GM23338 (cell line): Measurements from ENCODE around the gene CWC15. TPM values are rescaled to one million over a fixed set of nuclear protein-coding genes. Genes with fewer than 3 reads are reported as not detected.

Experiments
- ATAC-seq: fragments of 200-7000 bp; cut with Tn5 transposase; 3 replicates; pipeline ENCODE4 v1.9.1; 2020
- DNase-seq: peaks from one replicate; pipeline ENCODE4 v3.0.0-alpha.2; 2015; ENCODE audit warnings: low spot score
- H2AFZ ChIP-seq: fragments of 200-600 bp; sonication (generic); 2 replicates; pipeline ENCODE4 v1.8.0; 2016; ENCODE audit warnings: antibody characterized with exemption, mild to moderate bottlenecking, moderate library complexity
- H3F3A ChIP-seq: fragments of 200-600 bp; sonication (generic); replicated peaks from 2 replicates; pipeline ENCODE4 v1.8.0; 2017; ENCODE audit warnings: antibody characterized with exemption, mixed run types, low read depth
- H3K27ac ChIP-seq: fragments of 200-600 bp; sonication (generic); 2 replicates; pipeline ENCODE4 v1.6.1; 2016; ENCODE audit warnings: low read depth
- H3K27me3 ChIP-seq: fragments of 200-600 bp; sonication (generic); 2 replicates; pipeline ENCODE4 v1.8.0; 2016; ENCODE audit warnings: mild to moderate bottlenecking, mixed run types, moderate library complexity; ENCODE audit not compliant: insufficient read depth
- H3K36me3 ChIP-seq: fragments of 200-600 bp; sonication (generic); 2 replicates; pipeline ENCODE4 v1.8.0; 2016; ENCODE audit warnings: mild to moderate bottlenecking; ENCODE audit not compliant: insufficient read depth
- H3K4me1 ChIP-seq: fragments of 200-600 bp; sonication (generic); 2 replicates; pipeline ENCODE4 v1.8.0; 2016; ENCODE audit warnings: mild to moderate bottlenecking, moderate library complexity; ENCODE audit not compliant: insufficient read depth
- H3K4me2 ChIP-seq: fragments of 200-600 bp; sonication (generic); 2 replicates; pipeline ENCODE4 v1.7.1; 2017; ENCODE audit warnings: mixed run types
- H3K4me3 ChIP-seq: fragments of 200-600 bp; sonication (generic); 2 replicates; pipeline ENCODE4 v1.6.1; 2016; ENCODE audit warnings: mixed run types
- H3K79me2 ChIP-seq: fragments of 200-600 bp; sonication (generic); replicated peaks from 2 replicates; pipeline ENCODE4 v1.8.0; 2017; ENCODE audit warnings: mild to moderate bottlenecking; ENCODE audit not compliant: insufficient read depth
- H3K9me2 ChIP-seq: fragments of 200-600 bp; sonication (generic); 2 replicates; pipeline ENCODE4 v1.8.0; 2017; ENCODE audit not compliant: insufficient read depth
- H4K20me1 ChIP-seq: fragments of 200-600 bp; sonication (generic); replicated peaks from 2 replicates; pipeline ENCODE4 v1.8.0; 2017; ENCODE audit warnings: mild to moderate bottlenecking; ENCODE audit not compliant: insufficient read depth
- H3K27ac Mint-ChIP-seq: 2 replicates; pipeline ENCODE4 v1.8.0; 2020; ENCODE audit warnings: inconsistent platforms, mild to moderate bottlenecking, moderate library complexity, mixed read lengths
- H3K27me3 Mint-ChIP-seq: 3 replicates; pipeline ENCODE4 v1.8.0; 2022; ENCODE audit warnings: low read depth, mild to moderate bottlenecking, moderate library complexity, mixed read lengths, inconsistent platforms; ENCODE audit not compliant: insufficient read depth, poor library complexity
- H3K36me3 Mint-ChIP-seq: 3 replicates; pipeline ENCODE4 v1.8.0; 2021; ENCODE audit warnings: low read depth, mild to moderate bottlenecking, inconsistent platforms, moderate library complexity, mixed read lengths
- H3K4me1 Mint-ChIP-seq: 3 replicates; pipeline ENCODE4 v1.8.0; 2020; ENCODE audit warnings: mild to moderate bottlenecking, inconsistent platforms, mixed read lengths
- H3K4me3 Mint-ChIP-seq: 3 replicates; pipeline ENCODE4 v1.8.0; 2021; ENCODE audit warnings: moderate library complexity, mild to moderate bottlenecking, inconsistent platforms, mixed read lengths
- H3K9me3 Mint-ChIP-seq: 3 replicates; pipeline ENCODE4 v1.8.0; 2020; ENCODE audit warnings: moderate library complexity, mild to moderate bottlenecking, inconsistent platforms, mixed read lengths
- CREB1 ChIP-seq: fragments of 250-450 bp; sonication (Bioruptor Pico); IDR thresholded peaks from 2 replicates; pipeline ENCODE4 v1.5.0; 2020; ENCODE audit warnings: low read depth, mild to moderate bottlenecking, moderate library complexity
- CTCF ChIP-seq, 2 experiments: fragments of 200-600 bp in 1 of 2; sonication (generic) in 1 of 2; conservative IDR thresholded peaks; 2 replicates each; pipeline versions ENCODE4 v1.5.1 to v1.6.1; 2016 to 2017; ENCODE audit warnings: antibody characterized with exemption in 2 of 2, low read depth in 2 of 2, mild to moderate bottlenecking in 2 of 2, moderate library complexity in 1 of 2
- EZH2 ChIP-seq: fragments of 200-600 bp; sonication (generic); IDR thresholded peaks from one replicate; pipeline ENCODE4 v1.8.0; 2017; ENCODE audit warnings: antibody characterized with exemption, mild to moderate bottlenecking, low read depth; ENCODE audit not compliant: unreplicated experiment
- EZH2phosphoT487 ChIP-seq: fragments of 200-600 bp; sonication (generic); IDR thresholded peaks from one replicate; pipeline ENCODE4 v1.8.1; 2018; ENCODE audit warnings: antibody characterized with exemption; ENCODE audit not compliant: unreplicated experiment
- JUNB ChIP-seq: IDR thresholded peaks from one replicate; pipeline ENCODE4 v1.6.1; 2016; ENCODE audit warnings: antibody characterized with exemption; ENCODE audit not compliant: unreplicated experiment
- NANOG ChIP-seq: IDR thresholded peaks from 2 replicates; pipeline ENCODE4 v1.6.1; 2016; ENCODE audit warnings: antibody characterized with exemption, borderline replicate concordance
- POLR2AphosphoS5 ChIP-seq: IDR thresholded peaks from 2 replicates; pipeline ENCODE4 v1.6.1; 2016; ENCODE audit warnings: antibody characterized with exemption, low read depth
- REST ChIP-seq: IDR thresholded peaks from one replicate; pipeline ENCODE4 v1.6.1; 2018; ENCODE audit warnings: antibody characterized with exemption; ENCODE audit not compliant: unreplicated experiment
- STAT1 ChIP-seq: IDR thresholded peaks from one replicate; pipeline ENCODE4 v1.6.1; 2016; ENCODE audit warnings: antibody characterized with exemption; ENCODE audit not compliant: unreplicated experiment
- ZNF114 ChIP-seq: fragments of 250-450 bp; sonication (Bioruptor Pico); IDR thresholded peaks from 2 replicates; pipeline ENCODE4 v1.5.0; 2020; ENCODE audit warnings: mild to moderate bottlenecking, moderate library complexity
- ZNF331 ChIP-seq: fragments of 250-450 bp; sonication (Bioruptor Pico); IDR thresholded peaks from 2 replicates; pipeline ENCODE4 v1.5.0; 2020; ENCODE audit warnings: low read depth, mild to moderate bottlenecking, moderate library complexity
- ZNF462 ChIP-seq: fragments of 250-450 bp; sonication (Bioruptor Pico); IDR thresholded peaks from 2 replicates; pipeline ENCODE4 v1.5.0; 2020; ENCODE audit warnings: mild to moderate bottlenecking, moderate library complexity
- polyA plus RNA-seq: library from polyadenylated mRNA; unstranded; fragments of >200 nt; fragmentation: Nextera tagmentation; extraction: Ambion mirVana; gene quantifications from 2 replicates; pipeline ENCODE4 v1.2.1, GENCODE V29; 2016
- total RNA-seq: library from RNA; depleted of rRNA; stranded (reverse); fragments of >200 nt; shearing (Covaris generic); gene quantifications from 2 replicates; pipeline ENCODE4 v1.2.3, GENCODE V29; 2014
- TF ChIP-seq, protein P1 (sequence below): IDR thresholded peaks from 2 replicates; pipeline ENCODE4 v1.6.1; 2016; ENCODE audit warnings: antibody characterized with exemption

The CWC15 gene
- total and polyA plus RNA-seq, 2 experiments from 2014 or later: 31.9 to 168 TPM

DNA sequence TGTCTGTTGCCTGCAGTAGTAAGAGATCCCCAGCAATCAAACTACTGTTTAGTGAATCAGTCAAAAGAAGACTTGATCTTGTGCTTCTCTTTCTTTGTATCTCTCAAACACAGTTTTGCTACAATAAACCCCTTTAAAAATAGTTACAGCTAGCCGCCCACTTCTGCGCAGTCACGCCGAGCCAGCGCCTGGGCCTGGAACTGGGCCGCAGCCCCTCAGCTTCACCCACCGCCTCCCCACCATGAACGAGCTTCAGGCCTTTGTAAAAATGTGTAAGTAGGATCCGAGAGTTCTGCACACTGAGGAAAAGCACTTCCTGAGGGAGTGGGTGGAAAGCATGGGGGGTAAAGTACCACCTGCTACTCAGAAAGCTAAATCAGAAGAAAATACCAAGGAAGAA is 60.5 kb downstream of the CWC15 start:
- Histone ChIP-seq H3K36me3 (no peaks in the 10 kb centered on the region), H3K4me3 (no peak overlapping the region), H3K4me2 (no peak overlapping the region), H2AFZ (no peak overlapping the region), H3F3A (no peaks in the 10 kb centered on the region), H3K4me1 (no peaks in the 10 kb centered on the region), H3K79me2 (no peaks in the 10 kb centered on the region), H3K9me2 (no peaks in the 10 kb centered on the region), H3K27me3 (no peaks in the 10 kb centered on the region), H4K20me1 (no peaks in the 10 kb centered on the region), H3K27ac (no peak overlapping the region)
- Mint-ChIP-seq H3K9me3 (no peaks in the 10 kb centered on the region; the same call in 2 of the 3 replicates), H3K36me3 (no peaks in the 10 kb centered on the region), H3K27me3 (no peaks in the 10 kb centered on the region), H3K27ac (no peak overlapping the region), H3K4me1 (peaks cover 2% of the 10 kb centered on the region; the same call in 1 of the 3 replicates), H3K4me3 (no peak overlapping the region)
- DNase-seq (no peak), ATAC-seq (no peak)
- TF ChIP-seq ZNF462 (no peak), ZNF114 (no peak), JUNB (no peak), EZH2 (no peak), ZNF331 (CRISPR knock-in tag) (no peak), NANOG (no peak), POLR2AphosphoS5 (no peak), STAT1 (no peak), REST (no peak), CREB1 (CRISPR knock-in tag) (no peak), CTCF (conservative IDR thresholded peaks at IDR 0.05; ENCODE audit: low read depth in 2 of 2) (no peak), EZH2phosphoT487 (no peak)
- TF ChIP-seq, protein P1, sequence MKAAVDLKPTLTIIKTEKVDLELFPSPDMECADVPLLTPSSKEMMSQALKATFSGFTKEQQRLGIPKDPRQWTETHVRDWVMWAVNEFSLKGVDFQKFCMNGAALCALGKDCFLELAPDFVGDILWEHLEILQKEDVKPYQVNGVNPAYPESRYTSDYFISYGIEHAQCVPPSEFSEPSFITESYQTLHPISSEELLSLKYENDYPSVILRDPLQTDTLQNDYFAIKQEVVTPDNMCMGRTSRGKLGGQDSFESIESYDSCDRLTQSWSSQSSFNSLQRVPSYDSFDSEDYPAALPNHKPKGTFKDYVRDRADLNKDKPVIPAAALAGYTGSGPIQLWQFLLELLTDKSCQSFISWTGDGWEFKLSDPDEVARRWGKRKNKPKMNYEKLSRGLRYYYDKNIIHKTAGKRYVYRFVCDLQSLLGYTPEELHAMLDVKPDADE: no peak
